Activated naive CD4-positive, alpha-beta T cell treated with anti-CD3 and anti-CD28 coated beads, Interleukin-2, amount 10 ng/mL, durations not matched to agents 7 days and 5 days (primary cell): ENCODE measurements around the gene PNKD.

ENCODE experiments used
- CTCF ChIA-PET: fragments of 350-600 bp; sonication (Branson Sonifier 250); formaldehyde crosslinking; loops from one replicate; lab custom pipeline; 2021; ENCODE audit warnings: antibody characterized with exemption; lab: Charles Lee
- DNase-seq: peaks from one replicate; pipeline ENCODE4 v3.0.0-alpha.2; 2020
- H3K27ac Mint-ChIP-seq: one replicate; pipeline ENCODE4 v1.8.0; 2021; ENCODE audit warnings: mild to moderate bottlenecking, moderate library complexity, mixed read lengths
- H3K27me3 Mint-ChIP-seq: one replicate; pipeline ENCODE4 v1.8.0; 2021; ENCODE audit warnings: mild to moderate bottlenecking, mixed read lengths
- H3K36me3 Mint-ChIP-seq: one replicate; pipeline ENCODE4 v1.8.0; 2021; ENCODE audit warnings: mixed read lengths
- H3K4me1 Mint-ChIP-seq: one replicate; pipeline ENCODE4 v1.8.0; 2021; ENCODE audit warnings: mixed read lengths
- H3K4me3 Mint-ChIP-seq: one replicate; pipeline ENCODE4 v1.8.0; 2021; ENCODE audit warnings: mild to moderate bottlenecking, moderate library complexity, mixed read lengths
- H3K9me3 Mint-ChIP-seq: one replicate; pipeline ENCODE4 v1.8.0; 2021; ENCODE audit warnings: mixed read lengths

Gene PNKD

DNA sequence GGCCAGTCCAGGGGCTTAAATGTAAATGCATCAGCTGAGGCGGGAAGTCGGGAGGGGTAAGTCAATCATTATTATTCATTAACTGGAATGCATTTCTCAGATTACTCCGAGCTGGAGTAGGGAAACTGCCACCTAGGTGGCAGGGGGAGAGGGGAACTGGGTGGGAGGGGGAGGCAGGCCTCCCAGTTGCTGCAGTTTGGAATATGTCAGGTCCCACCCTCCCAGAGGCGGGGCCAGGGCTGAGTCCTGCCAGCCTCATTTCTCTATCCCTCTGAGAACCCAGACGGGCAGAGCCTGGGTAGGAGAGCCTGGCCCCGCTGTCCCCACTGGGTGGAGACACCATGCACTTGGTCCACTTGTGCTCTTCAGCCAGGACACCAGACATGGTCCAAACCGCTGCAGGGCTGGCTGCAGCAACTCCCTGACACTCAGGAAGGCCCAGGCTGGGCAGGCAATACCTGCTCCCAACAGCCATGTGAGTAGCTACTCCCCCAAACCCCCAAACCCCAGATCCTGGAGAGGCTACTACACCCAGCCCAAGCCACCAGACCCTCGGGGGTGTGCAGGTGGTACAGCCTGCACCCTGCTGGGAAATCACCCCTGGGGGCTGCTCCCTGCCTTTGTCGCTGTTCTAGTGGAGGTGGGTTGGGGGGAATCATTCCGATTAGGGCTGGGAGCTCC, 9.4 kb upstream of the PNKD start, which contains the start of gene GPBAR1:
Gene GPBAR1, plus strand, starts transcription at position 274 of the 681 bp plus-strand sequence. CDS start 1,710 bp downstream, outside the sequence.
- Mint-ChIP-seq H3K4me1 (peaks cover 44% of the 10 kb centered on the region), H3K36me3 (peaks cover 25% of the 10 kb centered on the region), H3K4me3 (no peak within 1 kb of the TSS), H3K27ac (peak within 1 kb of the TSS; percentile 29), H3K9me3 (no peaks in the 10 kb centered on the region), H3K27me3 (no peaks in the 10 kb centered on the region)
- DNase-seq: peak; percentile 21
- CTCF ChIA-PET: interaction anchor here (0.8 to 1.0 kb wide), 2 partner anchors 9 to 13 kb away, joined by 3 read pairs; partner anchors contain the start of genes AAMP and PNKD

GRCh38 chr2:218261423-218262236, 8.7 kb upstream of the PNKD start:
- Mint-ChIP-seq H3K27me3 (no peaks in the 10 kb centered on the region), H3K4me1 (peaks cover 44% of the 10 kb centered on the region), H3K9me3 (no peaks in the 10 kb centered on the region), H3K27ac (peak overlapping the region; percentile 29), H3K4me3 (no peak overlapping the region), H3K36me3 (peaks cover 25% of the 10 kb centered on the region)
- CTCF ChIA-PET: interaction anchor here (0.6 to 1.4 kb wide), 3 partner anchors 12 to 78 kb away, joined by 3 to 5 read pairs (median 3); no protein-coding TSS in a partner anchor
- DNase-seq: peak; percentile 18

DNA sequence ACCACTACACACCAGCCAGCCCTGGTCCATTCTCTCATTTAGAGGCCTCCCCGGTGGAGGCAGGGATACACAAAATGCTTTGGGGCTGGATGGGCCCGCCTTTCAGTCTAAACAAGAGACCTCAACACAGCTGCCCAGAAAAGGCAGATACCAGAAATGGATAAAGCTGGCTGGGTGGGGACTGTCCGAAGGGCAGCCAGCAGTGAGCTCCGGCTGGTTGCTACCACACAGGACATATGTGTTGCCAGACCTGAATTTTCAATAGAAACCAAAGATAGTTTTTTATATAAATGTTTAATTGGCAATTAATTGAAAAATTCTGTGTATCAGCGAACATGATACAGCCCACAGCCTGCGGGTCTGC, 8.1 kb upstream of the PNKD start:
- no peaks in the 10 kb centered on the region for H3K27me3 Mint-ChIP-seq
- CTCF ChIA-PET: interaction anchor here (1.4 kb wide), 1 partner anchor 79 kb away, joined by 5 read pairs; no protein-coding TSS in a partner anchor
- peaks cover 41% of the 10 kb centered on the region for H3K4me1 Mint-ChIP-seq
- H3K4me3 Mint-ChIP-seq: no peak overlapping the region
- H3K36me3 Mint-ChIP-seq: peaks cover 27% of the 10 kb centered on the region
- H3K9me3 Mint-ChIP-seq: no peaks in the 10 kb centered on the region
- no peak for DNase-seq
- H3K27ac Mint-ChIP-seq: no peak overlapping the region

DNA sequence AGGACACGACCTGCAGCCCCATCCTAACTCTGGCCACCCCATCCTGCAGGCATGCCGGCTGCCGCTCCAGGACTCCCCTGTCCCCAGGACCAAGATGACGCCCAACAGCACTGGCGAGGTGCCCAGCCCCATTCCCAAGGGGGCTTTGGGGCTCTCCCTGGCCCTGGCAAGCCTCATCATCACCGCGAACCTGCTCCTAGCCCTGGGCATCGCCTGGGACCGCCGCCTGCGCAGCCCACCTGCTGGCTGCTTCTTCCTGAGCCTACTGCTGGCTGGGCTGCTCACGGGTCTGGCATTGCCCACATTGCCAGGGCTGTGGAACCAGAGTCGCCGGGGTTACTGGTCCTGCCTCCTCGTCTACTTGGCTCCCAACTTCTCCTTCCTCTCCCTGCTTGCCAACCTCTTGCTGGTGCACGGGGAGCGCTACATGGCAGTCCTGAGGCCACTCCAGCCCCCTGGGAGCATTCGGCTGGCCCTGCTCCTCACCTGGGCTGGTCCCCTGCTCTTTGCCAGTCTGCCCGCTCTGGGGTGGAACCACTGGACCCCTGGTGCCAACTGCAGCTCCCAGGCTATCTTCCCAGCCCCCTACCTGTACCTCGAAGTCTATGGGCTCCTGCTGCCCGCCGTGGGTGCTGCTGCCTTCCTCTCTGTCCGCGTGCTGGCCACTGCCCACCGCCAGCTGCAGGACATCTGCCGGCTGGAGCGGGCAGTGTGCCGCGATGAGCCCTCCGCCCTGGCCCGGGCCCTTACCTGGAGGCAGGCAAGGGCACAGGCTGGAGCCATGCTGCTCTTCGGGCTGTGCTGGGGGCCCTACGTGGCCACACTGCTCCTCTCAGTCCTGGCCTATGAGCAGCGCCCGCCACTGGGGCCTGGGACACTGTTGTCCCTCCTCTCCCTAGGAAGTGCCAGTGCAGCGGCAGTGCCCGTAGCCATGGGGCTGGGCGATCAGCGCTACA, 7.4 kb upstream of the PNKD start:
- no peaks in the 10 kb centered on the region for H3K27me3 Mint-ChIP-seq
- peaks cover 29% of the 10 kb centered on the region for H3K36me3 Mint-ChIP-seq
- no peak overlapping the region for H3K4me3 Mint-ChIP-seq
- H3K27ac Mint-ChIP-seq: no peak overlapping the region
- no peaks in the 10 kb centered on the region for H3K9me3 Mint-ChIP-seq
- H3K4me1 Mint-ChIP-seq: peaks cover 39% of the 10 kb centered on the region
- DNase-seq: peak; percentile 15
- CTCF ChIA-PET: interaction anchor here (1.0 to 1.4 kb wide), 2 partner anchors 80 to 95 kb away, joined by 3 to 5 read pairs; no protein-coding TSS in a partner anchor

- Mint-ChIP-seq H3K27me3 (no peaks in the 10 kb centered on the region), H3K27ac (peak overlapping the region; percentile 76), H3K9me3 (no peaks in the 10 kb centered on the region), H3K4me1 (peaks cover 39% of the 10 kb centered on the region), H3K36me3 (peaks cover 28% of the 10 kb centered on the region), H3K4me3 (no peak overlapping the region)
- peak; percentile 55 for DNase-seq
- CTCF ChIA-PET: interaction anchor here (1.0 kb wide), 1 partner anchor 96 kb away, joined by 3 read pairs; no protein-coding TSS in a partner anchor
Measured at GRCh38 chr2:218263817-218264641, 6.3 kb upstream of the PNKD start.

DNA sequence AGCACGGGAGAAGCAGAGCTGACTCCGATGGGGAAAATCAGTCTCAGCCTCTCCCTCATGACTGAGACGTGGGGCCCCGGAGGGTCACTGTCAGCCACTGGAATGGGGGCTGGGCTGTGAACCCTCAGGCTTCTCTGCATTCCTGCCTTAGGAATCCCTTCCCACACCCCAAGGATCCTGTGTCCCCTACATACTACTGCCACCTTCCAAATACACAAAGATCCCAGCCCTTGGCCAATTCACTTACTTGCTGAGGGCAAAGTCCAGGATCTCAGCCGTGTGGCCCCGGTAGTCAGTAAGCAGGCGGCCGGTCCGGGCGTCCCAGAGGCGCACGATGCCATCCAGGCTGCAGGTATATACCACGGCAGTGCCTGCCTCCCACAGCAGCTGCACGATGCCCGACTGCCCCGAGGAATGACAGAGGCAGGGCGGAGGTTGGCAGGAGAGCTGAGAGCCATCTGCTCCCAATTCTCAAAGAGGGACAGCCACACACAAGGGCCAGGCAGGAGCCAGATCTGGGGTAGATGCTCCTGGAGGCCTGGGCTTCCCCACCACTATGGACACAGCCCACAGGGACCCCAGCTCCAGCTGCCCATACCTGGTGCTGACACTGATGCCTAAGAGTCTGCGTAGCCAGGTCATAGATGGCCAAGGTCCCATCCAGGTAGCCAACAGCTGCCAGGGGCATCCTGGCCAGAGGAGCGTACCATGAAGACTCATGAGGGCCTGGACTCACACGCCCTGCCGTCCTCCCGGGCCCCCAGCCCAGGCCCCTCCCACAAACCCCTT, 5.4 kb upstream of the PNKD start:
- CTCF ChIA-PET: no interaction called here
- Mint-ChIP-seq H3K27me3 (peaks cover 3% of the 10 kb centered on the region), H3K4me3 (no peak overlapping the region), H3K4me1 (peaks cover 39% of the 10 kb centered on the region), H3K9me3 (no peaks in the 10 kb centered on the region), H3K27ac (peak overlapping the region; percentile 55), H3K36me3 (peaks cover 28% of the 10 kb centered on the region)
- peak; percentile 19 for DNase-seq

- Mint-ChIP-seq H3K4me3 (no peak overlapping the region), H3K27me3 (peaks cover 6% of the 10 kb centered on the region), H3K27ac (peak overlapping the region; percentile 70), H3K36me3 (peaks cover 29% of the 10 kb centered on the region), H3K4me1 (peaks cover 41% of the 10 kb centered on the region), H3K9me3 (no peaks in the 10 kb centered on the region)
- CTCF ChIA-PET: interaction anchor here (2.9 kb wide), 1 partner anchor 8 kb away, joined by 14 read pairs; no protein-coding TSS in a partner anchor
- no peak for DNase-seq
Measured at GRCh38 chr2:218265626-218266025, 4.7 kb upstream of the PNKD start.

DNA sequence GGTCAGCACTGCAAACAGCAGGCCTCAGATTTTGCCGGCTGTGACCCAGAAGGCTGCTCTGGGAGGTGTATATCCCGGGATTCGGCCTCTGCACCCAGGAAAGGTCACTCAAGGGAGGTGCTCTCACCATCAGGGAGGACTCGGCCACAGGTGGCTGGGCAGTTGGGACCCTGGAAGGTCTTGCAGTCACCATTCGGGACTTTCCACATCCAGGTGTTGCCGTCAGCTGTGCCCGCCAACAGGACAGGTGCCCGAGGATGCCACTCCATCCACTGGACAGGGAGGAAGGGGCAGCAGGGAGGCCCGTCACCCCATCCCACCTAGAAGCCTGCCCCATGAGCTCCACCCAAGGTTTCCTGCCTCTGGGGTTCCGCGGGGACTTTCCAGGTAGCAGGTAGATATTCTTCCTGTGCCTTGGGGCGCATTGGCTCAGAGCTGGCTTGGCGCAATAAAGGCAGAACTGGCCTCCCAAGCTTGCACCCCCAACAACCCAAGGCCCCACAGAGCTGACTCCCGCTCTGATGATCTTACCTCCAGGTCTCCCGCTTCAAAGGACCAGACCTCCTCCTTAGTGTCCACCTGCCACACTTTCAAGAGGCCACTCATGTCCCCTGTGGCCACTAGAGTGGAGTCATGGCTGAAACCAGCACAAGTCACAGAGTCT, 3.9 kb upstream of the PNKD start:
- Mint-ChIP-seq H3K36me3 (peaks cover 29% of the 10 kb centered on the region), H3K4me3 (no peak overlapping the region), H3K4me1 (peaks cover 45% of the 10 kb centered on the region), H3K9me3 (no peaks in the 10 kb centered on the region), H3K27me3 (peaks cover 6% of the 10 kb centered on the region), H3K27ac (no peak overlapping the region)
- DNase-seq: no peak
- CTCF ChIA-PET: interaction anchor here (0.7 to 2.9 kb wide), 2 partner anchors 9 to 83 kb away, joined by 3 to 14 read pairs; no protein-coding TSS in a partner anchor

DNA sequence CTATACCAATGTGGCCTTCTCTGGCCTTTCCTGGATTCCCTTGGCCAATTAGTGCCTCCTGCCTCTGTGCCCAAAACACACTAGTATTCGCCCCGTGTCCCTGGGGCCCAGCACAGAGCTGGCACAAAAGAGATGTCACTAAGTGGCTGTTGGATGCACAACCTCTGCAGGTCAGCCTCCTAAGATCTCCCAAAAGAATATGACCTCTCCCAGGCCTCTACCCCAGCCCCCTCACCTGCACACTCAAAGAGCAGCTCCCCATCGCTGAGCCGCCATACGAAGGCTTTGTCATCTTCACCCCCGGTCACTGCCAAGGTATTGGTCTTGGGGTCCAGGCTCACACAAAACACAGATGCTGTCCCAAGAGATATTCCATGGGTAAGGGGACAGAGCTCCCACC, 3.1 kb upstream of the PNKD start:
- H3K4me1 Mint-ChIP-seq: peaks cover 53% of the 10 kb centered on the region
- H3K9me3 Mint-ChIP-seq: no peaks in the 10 kb centered on the region
- DNase-seq: no peak
- H3K4me3 Mint-ChIP-seq: no peak overlapping the region
- peaks cover 33% of the 10 kb centered on the region for H3K36me3 Mint-ChIP-seq
- CTCF ChIA-PET: interaction anchor here (0.5 to 2.9 kb wide), 2 partner anchors 10 to 481 kb away, joined by 3 to 14 read pairs; no protein-coding TSS in a partner anchor
- H3K27me3 Mint-ChIP-seq: peaks cover 6% of the 10 kb centered on the region
- peak overlapping the region; percentile 22 for H3K27ac Mint-ChIP-seq

DNA sequence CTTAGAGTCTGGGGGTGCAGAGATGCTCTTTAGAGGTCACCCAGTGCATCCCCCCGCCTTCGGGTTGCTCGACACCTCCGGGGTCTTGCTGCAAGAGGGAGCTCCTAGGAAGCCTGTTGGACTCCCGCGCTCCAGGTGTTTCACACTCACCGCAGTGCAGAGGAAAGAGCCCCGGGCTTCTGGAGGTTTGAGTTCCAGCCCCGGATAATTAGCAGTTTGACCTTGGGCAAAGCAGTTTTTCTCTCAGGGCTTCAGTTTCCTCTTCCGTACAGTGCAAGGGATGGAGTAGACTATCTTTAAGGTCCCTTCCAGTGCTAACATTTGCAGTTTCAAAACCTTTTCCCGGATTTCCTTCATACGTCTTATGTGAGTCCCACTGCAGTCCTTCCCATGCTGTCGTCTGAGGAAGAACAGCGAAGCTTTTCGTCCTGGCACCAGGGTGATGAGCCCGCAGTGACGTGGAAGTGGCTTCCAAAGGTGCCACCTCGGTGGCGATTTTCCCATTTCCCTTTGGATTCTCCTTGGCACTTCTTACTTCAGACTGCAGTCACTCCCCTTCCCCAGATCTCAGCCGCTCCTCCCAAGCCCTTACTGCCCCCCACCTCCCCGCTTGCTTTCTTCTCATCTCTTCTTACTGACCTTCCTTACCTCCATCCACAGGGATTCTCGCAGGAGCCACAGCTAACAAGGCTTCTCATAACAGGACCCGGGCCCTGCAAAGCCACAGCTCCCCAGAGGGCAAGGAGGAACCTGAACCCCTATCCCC, 585 bp downstream of the PNKD start:
- Mint-ChIP-seq H3K27ac (peak overlapping the region; percentile 91), H3K27me3 (peaks cover 6% of the 10 kb centered on the region), H3K9me3 (no peaks in the 10 kb centered on the region), H3K4me1 (peaks cover 48% of the 10 kb centered on the region), H3K4me3 (peak overlapping the region; percentile 92), H3K36me3 (peaks cover 43% of the 10 kb centered on the region)
- no peak for DNase-seq
- CTCF ChIA-PET: interaction anchor here (0.7 to 7.4 kb wide), 14 partner anchors 10 to 195 kb away, joined by 3 to 195 read pairs (median 8); partner anchors contain the start of genes CATIP, GPBAR1 and TMBIM1

GRCh38 chr2:218271487-218271797, 1.1 kb downstream of the PNKD start:
- DNase-seq: no peak
- peak overlapping the region; percentile 92 for H3K4me3 Mint-ChIP-seq
- H3K4me1 Mint-ChIP-seq: peaks cover 46% of the 10 kb centered on the region
- peak overlapping the region; percentile 34 for H3K27ac Mint-ChIP-seq
- H3K36me3 Mint-ChIP-seq: peaks cover 45% of the 10 kb centered on the region
- CTCF ChIA-PET: interaction anchor here (0.6 to 7.4 kb wide), 15 partner anchors 14 to 781 kb away, joined by 3 to 195 read pairs (median 8); partner anchors contain the start of genes CATIP and TMBIM1
- H3K27me3 Mint-ChIP-seq: peaks cover 6% of the 10 kb centered on the region
- H3K9me3 Mint-ChIP-seq: no peaks in the 10 kb centered on the region
